ENCODE data around the gene MTRF1L.

- TF ChIP-seq CTCF (conservative IDR thresholded peaks at IDR 0.05), result no peak
- no peak for TF ChIP-seq ZFX (IDR thresholded peaks at IDR 0.05)
Observed at GRCh38 chr6:153028286-153028685, 25.8 kb upstream of the MTRF1L start.
